Left lung (tissue), 10 donors: ENCODE measurements around the gene LINC01488. TPM values are rescaled to one million over a fixed set of nuclear protein-coding genes. Genes with fewer than 3 reads are reported as not detected.

ENCODE experiments used
- ATAC-seq: fragments of 200-7000 bp; cut with Tn5 transposase; one replicate; pipeline ENCODE4 v1.9.1; 2020; ENCODE audit warnings: moderate library complexity
- DNase-seq, 4 donors: peaks; one replicate each; pipeline ENCODE4 v3.0.0-alpha.2; 2013 to 2020
- H3K27ac ChIP-seq, 2 donors: fragments of 200-600 bp; sonication (generic) in 1 of 2; one replicate each; pipeline versions ENCODE4 v1.5.0 to v1.8.0; 2020 to 2021
- H3K27me3 ChIP-seq, 2 donors: fragments of 200-600 bp; sonication (generic) in 1 of 2; one replicate each; pipeline versions ENCODE4 v1.5.0 to v1.8.0; 2020 to 2021
- H3K36me3 ChIP-seq, 2 donors: fragments of 200-600 bp; sonication (generic) in 1 of 2; one replicate each; pipeline versions ENCODE4 v1.5.0 to v1.8.0; 2020 to 2021
- H3K4me1 ChIP-seq, 2 donors: fragments of 200-600 bp; one replicate each; pipeline ENCODE4 v1.8.0; 2021
- H3K4me3 ChIP-seq, 2 donors: fragments of 200-600 bp; sonication (generic) in 1 of 2; one replicate each; pipeline versions ENCODE4 v1.5.0 to v1.8.0; 2020 to 2021; ENCODE audit warnings: mild to moderate bottlenecking in 1 of 2
- H3K9me3 ChIP-seq, 2 donors: fragments of 200-600 bp; sonication (generic) in 1 of 2; one replicate each; pipeline versions ENCODE4 v1.5.0 to v1.8.0; 2020 to 2021
- CTCF ChIP-seq, 2 donors: fragments of 200-600 bp; sonication (generic) in 1 of 2; IDR thresholded peaks; one replicate each; pipeline versions ENCODE4 v1.5.0 to v1.8.0; 2021; ENCODE audit warnings: antibody characterized with exemption in 2 of 2
- intact Hi-C, 2 donors: fragments of 100-400 bp; cut with DNase I; formaldehyde crosslinking; loops; one replicate each; pipeline versions ENCODE4 v1.11.2 to v1.14.2; 2022
- polyA plus RNA-seq, 6 donors: library from polyadenylated mRNA; unstranded; fragments of 120-200 nt; gene quantifications; one replicate each; pipeline ENCODE4 v1.2.1, GENCODE V29; 2013; ENCODE audit not compliant: insufficient read length in 6 of 6
- total RNA-seq, 2 donors: library from RNA; stranded (reverse); fragmentation: NEBNext Ultra II Directional; extraction: Animal tissue kit (Norgen Biotek cat#: 25700); gene quantifications; one replicate each; pipeline ENCODE4 v1.2.1, GENCODE V29; 2021
- donor health status: DM: no; HTN: yes; CAD: no.
- donor health status: DM: no; HTN: no; CAD: no.

Gene LINC01488
- total and polyA plus RNA-seq, 8 donors = 0.04 to 0.12 (median 0.07) TPM; not detected in 2

DNA sequence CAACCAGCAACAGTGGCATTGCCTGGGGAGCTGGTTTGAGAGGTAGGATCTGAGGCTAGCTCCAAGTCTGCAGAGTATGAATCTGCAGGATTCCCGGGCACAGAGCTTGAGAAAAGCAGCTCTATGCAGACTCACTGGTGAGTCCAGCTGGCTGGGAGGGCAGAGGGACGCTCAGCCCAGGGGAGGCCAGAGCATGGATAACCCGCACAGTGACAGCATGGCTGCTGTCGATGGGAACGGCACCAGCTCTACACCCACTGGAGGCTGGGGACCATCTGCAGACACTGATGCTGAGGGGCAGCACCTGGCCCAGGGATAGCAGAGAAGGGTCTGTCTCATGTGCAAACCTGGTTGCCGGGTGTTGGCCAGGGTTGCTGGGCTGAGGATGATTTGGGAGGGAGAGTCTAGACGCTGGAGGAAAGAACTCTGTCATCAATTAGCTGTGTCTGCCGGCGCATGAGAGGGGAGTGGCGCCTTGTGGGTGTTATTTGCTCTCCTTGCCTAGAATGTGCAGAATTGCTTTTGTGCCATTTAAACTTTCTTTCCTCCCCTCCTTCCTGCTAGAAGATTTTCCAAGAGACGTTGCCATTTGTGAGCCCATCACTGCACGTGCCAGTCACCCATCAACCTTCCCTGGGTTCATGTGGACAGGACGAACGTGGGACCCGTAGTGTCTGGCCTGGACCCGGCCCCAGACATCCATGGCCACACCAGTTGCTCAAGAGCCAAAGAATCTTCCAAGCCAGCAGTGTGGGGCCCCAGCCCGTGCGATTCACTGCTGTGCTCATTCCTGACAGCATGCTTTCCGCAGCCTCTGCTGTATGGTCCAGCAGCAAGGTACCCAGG, 19.1 kb upstream of the LINC01488 start:
- intact Hi-C loops = no loop called here
- no peaks in the 10 kb centered on the region for H3K27me3 ChIP-seq
- H3K36me3 ChIP-seq = no peaks in the 10 kb centered on the region
- ATAC-seq = peak; percentile 6
- peak in 1 of 4 donors; percentile 59 for DNase-seq
- H3K9me3 ChIP-seq = peaks cover 0 to 15% of the 10 kb centered on the region in 2 donors
- peaks cover 8 to 9% of the 10 kb centered on the region in 2 donors for H3K4me1 ChIP-seq
- TF ChIP-seq CTCF (IDR thresholded peaks at IDR 0.05) = no peak
- no peak overlapping the region for H3K4me3 ChIP-seq
- H3K27ac ChIP-seq = no peak overlapping the region

DNA sequence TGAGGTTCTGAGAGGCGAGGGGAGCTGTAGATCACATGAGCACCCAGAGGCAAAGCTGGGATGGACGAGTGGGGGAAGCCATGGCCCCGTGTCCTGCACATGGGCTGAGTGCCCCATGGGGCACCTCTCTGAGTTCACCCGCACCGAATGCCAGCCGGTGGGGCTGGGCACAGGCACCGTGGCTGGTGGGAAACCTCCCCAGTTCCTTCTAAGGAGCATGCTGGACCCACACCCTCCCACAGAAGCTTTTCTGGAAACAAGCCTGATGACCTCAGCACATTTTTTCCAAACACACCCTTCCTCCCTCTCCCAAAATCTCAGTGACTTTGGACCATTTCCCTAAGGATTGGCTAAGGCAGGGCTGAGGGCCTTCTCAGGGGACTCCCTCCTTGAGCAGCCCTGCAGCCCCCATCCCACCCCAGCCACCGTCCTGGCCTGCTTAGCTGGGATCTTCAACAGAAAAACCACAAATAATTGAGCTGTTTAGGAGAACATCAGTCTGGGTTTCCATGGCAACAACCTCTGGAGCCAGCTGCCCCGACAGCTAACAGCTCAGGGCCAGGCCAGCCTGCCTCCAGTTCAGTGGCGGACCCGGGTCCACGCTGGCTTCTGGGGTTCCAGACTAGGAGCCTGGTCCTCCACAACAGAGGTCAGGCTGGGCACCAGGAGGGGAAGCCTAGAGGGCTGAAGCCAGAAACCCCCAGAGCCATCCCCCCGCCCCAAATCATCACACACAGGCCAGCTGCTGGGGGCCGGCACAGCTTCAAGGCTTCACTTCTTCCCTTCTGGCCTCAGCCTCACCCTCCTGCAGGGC, 18.1 kb upstream of the LINC01488 start:
- Histone ChIP-seq H3K4me1 (peaks cover 8 to 9% of the 10 kb centered on the region in 2 donors), H3K4me3 (no peak overlapping the region), H3K27ac (no peak overlapping the region), H3K36me3 (no peaks in the 10 kb centered on the region), H3K27me3 (no peaks in the 10 kb centered on the region), H3K9me3 (peaks cover 0 to 15% of the 10 kb centered on the region in 2 donors)
- TF ChIP-seq CTCF (IDR thresholded peaks at IDR 0.05) = no peak
- DNase-seq (peak; percentile 63 to 94 (median 76)), ATAC-seq (peak; percentile 34)
- intact Hi-C loops = no loop called here

GRCh38 chr11:69463995-69464960, 17.2 kb upstream of the LINC01488 start:
- intact Hi-C loops = no loop called here
- H3K36me3 ChIP-seq = no peaks in the 10 kb centered on the region
- H3K4me3 ChIP-seq = no peak overlapping the region
- no peak for TF ChIP-seq CTCF (IDR thresholded peaks at IDR 0.05)
- H3K27ac ChIP-seq = no peak overlapping the region
- H3K9me3 ChIP-seq = peaks cover 0 to 15% of the 10 kb centered on the region in 2 donors
- H3K27me3 ChIP-seq = no peaks in the 10 kb centered on the region
- ATAC-seq (no peak), DNase-seq (peak in 1 of 4 donors; percentile 63)
- peaks cover 8 to 9% of the 10 kb centered on the region in 2 donors for H3K4me1 ChIP-seq

DNA sequence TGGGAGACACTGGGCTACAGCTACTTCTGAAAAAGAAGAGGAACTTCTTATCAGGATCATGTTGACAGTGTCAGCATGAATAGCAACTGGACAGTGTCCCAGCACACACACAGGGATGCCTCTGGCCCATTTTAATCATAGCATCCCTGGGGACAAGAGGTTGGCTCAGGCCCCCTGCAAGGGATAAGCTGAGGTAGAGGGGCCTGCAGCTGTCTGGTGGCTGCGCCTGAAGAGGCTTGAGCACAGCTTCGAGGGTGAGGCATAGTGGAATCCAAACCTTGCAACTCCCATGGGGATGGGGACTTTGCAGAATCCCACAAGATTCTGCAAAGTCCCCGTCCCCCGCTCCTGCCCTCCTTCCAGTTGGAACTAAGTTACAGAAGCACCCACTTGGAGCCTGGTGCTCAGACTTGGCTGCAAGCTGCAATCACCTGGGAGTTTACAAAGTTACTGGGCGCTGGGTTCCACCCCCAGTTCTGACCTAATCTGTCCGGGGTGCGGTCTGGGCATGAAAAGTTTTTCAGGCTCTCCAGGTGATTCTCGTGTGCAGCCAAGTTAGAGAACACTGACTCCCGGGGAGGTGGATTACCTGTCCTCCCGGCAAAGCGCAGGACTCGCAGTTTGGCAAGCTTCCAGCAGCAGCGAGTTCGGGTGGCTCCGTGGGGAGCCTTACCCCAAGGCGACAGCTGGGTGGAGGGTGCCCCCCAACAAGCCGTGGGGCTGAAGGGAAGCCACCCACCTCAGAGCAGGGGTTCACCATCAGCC, 16.0 kb upstream of the LINC01488 start:
- no peak overlapping the region for H3K27ac ChIP-seq
- DNase-seq (peak in 1 of 4 donors; percentile 66), ATAC-seq (no peak)
- intact Hi-C loops = no loop called here
- no peaks in the 10 kb centered on the region for H3K36me3 ChIP-seq
- peaks cover 0 to 15% of the 10 kb centered on the region in 2 donors for H3K9me3 ChIP-seq
- peaks cover 8 to 9% of the 10 kb centered on the region in 2 donors for H3K4me1 ChIP-seq
- H3K4me3 ChIP-seq = no peak overlapping the region
- H3K27me3 ChIP-seq = no peaks in the 10 kb centered on the region
- TF ChIP-seq CTCF (IDR thresholded peaks at IDR 0.05) = no peak
